ENCODE data around the gene TEKT2.

TEKT2 gene

DNA sequence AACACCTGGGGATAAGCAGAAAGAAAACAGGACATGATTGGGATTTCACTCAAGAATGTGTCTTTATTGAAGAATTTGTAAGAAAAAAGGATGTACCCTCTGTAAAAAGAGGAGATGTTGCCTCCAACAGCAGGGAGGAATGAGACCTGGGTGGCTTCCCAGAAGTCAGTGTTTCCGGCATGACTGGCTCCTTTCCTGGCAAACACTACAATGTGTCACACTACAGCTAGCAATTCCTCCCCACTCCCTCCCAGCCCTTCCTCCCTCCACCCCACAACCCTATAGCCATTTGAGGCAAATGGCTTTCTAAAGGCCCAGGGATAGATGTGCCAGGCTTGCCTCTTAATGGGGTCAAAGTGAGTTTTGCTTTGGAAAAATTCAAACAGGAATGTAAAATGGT, 52.6 kb downstream of the TEKT2 start:
- H3K27ac Mint-ChIP-seq, result no peak overlapping the region
- CTCF ChIA-PET, result interaction anchor here (5.3 kb wide), 1 partner anchor 34 kb away, joined by 127 read pairs; no protein-coding TSS in a partner anchor
- no peak overlapping the region for H3K4me3 Mint-ChIP-seq
- no peaks in the 10 kb centered on the region for H3K27me3 Mint-ChIP-seq
- peaks cover 25% of the 10 kb centered on the region for H3K36me3 Mint-ChIP-seq
- H3K9me3 Mint-ChIP-seq, result no peaks in the 10 kb centered on the region
- peaks cover 23% of the 10 kb centered on the region for H3K4me1 Mint-ChIP-seq
- DNase-seq, result no peak

DNA sequence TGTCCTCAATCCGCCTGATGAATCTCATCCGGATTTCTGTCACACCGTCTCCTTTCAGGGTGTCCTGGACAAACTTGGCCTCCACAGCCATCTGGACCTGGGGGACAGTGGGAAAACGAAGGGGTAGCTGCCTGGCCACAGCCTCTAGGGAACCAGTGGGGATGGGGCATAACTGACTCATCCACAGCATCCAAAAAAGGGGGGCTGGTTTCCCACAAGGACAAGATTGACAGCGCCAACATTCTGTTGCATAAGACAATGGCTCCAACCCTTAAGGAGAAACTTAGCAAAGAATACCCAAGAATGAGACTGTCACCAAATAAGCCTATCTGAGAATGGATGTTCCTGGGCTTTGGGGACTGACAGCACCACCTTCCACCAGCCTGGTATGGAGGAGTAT, 53.3 kb downstream of the TEKT2 start:
- H3K36me3 Mint-ChIP-seq, result peaks cover 27% of the 10 kb centered on the region
- no peak overlapping the region for H3K27ac Mint-ChIP-seq

GRCh38 chr1:36137776-36138175, 53.9 kb downstream of the TEKT2 start:
- H3K9me3 Mint-ChIP-seq, result no peaks in the 10 kb centered on the region
- peaks cover 28% of the 10 kb centered on the region for H3K4me1 Mint-ChIP-seq
- H3K4me3 Mint-ChIP-seq, result no peak overlapping the region
- H3K36me3 Mint-ChIP-seq, result peaks cover 27% of the 10 kb centered on the region
- DNase-seq, result no peak
- no peaks in the 10 kb centered on the region for H3K27me3 Mint-ChIP-seq
- CTCF ChIA-PET, result no interaction called here
- H3K27ac Mint-ChIP-seq, result no peak overlapping the region

More for the DNA sequence above, 53.3 kb downstream of the TEKT2 start:
- DNase-seq, result no peak
- Mint-ChIP-seq H3K4me1 (peaks cover 27% of the 10 kb centered on the region), H3K27me3 (no peaks in the 10 kb centered on the region), H3K9me3 (no peaks in the 10 kb centered on the region), H3K4me3 (no peak overlapping the region)
- CTCF ChIA-PET, result no interaction called here
